Daoy (cell line): ENCODE results near the gene UBA3. TPM values are rescaled to one million over a fixed set of nuclear protein-coding genes. Genes with fewer than 3 reads are reported as not detected.

Source experiments
- DNase-seq: peaks from one replicate; pipeline ENCODE4 v3.0.0-alpha.2; 2015; ENCODE audit warnings: low read depth
- total RNA-seq: library from RNA; depleted of rRNA; stranded (reverse); fragments of >200 nt; shearing (Covaris generic); gene quantifications from 2 replicates; pipeline ENCODE4 v1.2.3, GENCODE V29; 2014

The UBA3 gene
- total RNA-seq, 1 experiment from 2014 or later = 71.0 TPM

DNA sequence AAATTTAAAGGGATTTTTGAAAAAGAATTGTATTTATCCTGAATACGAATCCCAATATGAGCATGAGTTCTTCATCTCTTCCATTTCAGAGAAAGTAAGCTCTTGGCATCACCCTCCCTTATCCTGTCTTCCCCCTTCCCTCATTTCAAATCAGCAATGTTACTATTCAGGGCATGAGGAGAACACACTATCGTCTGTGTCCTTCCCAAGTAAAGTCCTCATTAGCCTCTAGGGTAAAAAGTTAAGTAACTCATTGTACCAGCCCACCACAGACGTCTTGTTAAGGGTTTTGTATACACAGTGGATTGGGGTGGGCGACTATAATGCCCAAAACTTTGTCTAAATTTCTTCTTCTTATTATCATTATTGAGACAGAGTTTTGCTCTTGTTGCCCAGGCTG is 19.4 kb upstream of the UBA3 start:
- DNase-seq = no peak

DNA sequence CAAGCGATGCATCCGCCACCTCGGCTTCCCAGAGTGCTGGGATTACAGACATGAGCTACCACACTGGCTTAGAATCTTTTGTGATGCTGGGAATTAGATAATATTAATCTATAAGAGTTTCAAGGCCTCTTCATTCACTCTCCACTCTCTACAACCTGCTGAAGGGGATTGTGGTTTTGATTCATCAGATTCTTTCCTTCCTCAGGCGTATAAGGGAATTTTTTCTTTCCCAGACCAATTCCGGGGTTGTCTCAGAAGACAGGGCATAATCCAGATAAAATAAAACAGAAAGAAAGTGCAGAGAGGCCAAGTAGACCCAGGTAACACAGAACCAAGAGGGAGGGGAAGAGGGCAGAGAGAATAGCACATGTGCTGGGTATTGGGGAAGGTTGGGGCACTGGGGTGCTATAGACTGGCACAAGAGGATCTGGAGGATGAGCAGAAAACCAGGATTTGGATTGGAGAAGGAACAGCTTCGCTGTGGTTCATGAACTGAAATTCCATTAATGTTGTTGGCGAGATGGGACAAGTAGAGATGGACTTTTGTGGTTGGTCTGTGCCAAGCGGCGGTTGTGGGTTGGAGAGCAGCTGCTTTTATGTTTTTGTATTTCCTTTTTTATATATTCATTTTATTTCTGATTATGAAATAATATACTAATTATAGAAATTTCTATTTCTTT is 17.4 kb upstream of the UBA3 start:
- no peak for DNase-seq

- DNase-seq = no peak
These were observed 16.1 kb upstream of the UBA3 start for GRCh38 chr3:69096299-69096698.

DNA sequence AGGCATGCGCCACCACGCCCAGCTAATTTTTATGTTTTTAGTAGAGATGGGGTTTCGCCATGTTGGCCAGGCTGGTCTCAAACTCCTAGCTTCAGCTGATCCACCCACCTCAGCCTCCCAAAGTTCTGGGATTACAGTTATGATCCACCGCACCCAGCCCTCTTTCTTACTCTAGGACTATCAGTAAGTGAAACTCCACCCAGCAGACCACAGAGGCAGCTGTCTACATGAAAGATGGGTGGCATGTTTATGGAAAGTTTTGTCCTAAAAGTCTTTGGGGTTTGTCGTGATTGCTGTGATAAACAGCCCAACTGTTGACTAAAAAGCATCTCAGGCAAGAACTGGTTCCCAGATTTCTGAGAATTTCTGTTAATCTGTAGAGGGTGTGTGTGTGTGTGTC is 15.5 kb upstream of the UBA3 start:
- DNase-seq = no peak

DNA sequence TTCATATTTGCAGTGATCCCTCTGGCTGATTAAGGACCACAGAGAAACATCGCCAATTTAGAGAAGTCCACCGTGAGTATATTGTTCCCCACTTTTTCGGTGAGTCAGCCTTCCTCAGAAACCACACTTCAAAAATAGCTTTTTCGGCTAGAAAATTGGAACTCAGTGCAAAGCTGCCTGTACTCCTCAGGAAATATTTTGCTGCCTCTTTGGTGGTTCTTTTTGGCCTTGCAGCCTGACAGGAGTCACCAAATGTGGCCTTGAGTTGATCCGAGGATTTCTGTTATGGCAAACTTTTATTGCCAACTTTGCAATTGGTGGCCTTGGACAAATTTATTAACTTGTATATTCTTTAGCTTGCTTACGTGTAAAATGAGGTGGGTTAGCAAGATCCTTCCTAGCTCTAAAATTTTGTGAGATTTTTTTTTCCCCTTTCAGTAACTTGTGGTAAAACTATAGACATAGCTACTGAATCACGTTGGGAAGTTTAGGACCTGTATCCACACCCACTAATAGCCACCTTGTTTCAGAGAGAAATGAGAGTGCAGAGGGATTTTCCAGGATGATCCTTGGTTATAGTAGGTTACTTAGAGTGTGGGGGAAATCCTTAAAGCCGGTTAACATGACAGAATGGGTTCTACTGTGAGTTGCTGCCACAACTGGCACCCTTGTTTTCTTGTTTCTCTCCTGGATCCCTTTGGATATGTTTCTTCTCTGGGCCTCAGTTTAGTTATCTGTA is 14.5 kb upstream of the UBA3 start:
- DNase-seq = peak; percentile 13

- DNase-seq = no peak
These were observed 11.9 kb upstream of the UBA3 start for GRCh38 chr3:69092030-69092516.

DNA sequence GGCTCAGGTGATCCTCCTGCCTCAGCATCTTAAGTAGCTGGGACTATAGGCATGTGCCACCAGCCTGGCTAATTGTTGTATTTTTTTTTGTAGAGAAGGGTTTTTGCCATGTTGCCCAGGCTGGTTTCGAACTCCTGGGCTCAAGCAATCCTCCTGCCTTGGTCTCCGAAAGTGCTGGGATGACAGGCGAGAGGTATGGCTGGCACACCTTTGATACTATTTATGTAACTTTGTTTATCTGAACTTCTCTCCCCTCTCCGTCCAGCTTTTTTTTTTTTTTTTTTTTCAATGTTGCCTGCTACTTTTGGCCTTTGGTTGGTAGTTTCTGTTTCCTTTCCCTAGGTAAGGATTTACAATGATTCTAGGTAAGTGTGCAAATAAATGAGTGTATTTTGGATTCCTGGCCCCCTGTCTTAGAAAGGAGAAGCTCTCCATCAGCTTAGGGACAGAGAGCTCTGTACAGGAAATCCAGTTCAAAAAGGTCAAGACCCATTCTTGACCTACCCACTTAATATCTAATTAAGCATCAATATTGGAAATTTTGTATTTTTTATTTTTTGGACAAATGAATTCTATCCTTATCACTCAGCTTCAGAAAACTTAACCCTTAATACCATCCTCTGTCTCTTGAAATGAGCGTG is 11.3 kb upstream of the UBA3 start:
- no peak for DNase-seq

GRCh38 chr3:69090021-69090420 is 9.9 kb upstream of the UBA3 start:
- no peak for DNase-seq

GRCh38 chr3:69088063-69088462 is 7.9 kb upstream of the UBA3 start:
- DNase-seq = no peak

- no peak for DNase-seq
These were observed 7.0 kb upstream of the UBA3 start for GRCh38 chr3:69087030-69087791.

GRCh38 chr3:69085833-69086722 is 5.9 kb upstream of the UBA3 start:
- DNase-seq = peak; percentile 93

DNA sequence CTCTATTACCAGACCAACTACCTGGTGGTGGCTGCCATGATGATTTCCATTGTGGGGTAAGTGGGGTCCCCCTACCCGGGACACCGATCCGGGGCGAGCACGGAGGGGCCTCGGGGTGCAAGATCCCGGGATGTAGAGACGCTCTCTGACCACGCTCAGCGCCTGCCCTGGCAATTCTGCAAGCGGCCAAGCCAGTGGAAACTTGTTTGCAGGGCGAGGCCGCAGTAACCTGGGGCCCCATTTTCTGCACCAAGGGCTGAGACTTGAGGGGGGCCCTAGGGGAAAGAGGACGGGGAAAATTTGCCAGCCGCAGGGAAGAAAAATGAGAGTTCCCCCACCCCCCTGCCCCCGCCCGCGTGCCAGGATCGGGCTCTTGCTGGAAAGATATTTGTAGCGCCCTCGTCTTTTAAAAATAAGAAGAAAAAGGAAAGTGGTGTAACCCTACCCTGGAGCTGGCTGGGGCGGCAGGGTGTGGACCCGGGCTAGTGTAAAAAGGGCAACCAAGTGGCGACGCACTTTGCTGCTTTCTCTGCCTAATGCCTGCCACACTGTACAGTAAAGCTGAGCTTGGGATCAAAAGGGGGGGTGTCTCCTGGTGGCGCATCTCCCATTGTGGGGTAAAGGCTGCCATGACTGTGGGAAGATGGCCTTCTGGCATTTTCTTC is 5.1 kb upstream of the UBA3 start:
- DNase-seq = peak; percentile 20

- peak; percentile 90 for DNase-seq
These were observed 4.4 kb upstream of the UBA3 start, which contains the start of gene ARL6IP5 for GRCh38 chr3:69084326-69085167. Gene ARL6IP5 (plus strand): TSS chr3:69084937. CDS start chr3:69085048, 111 bp downstream.

DNA sequence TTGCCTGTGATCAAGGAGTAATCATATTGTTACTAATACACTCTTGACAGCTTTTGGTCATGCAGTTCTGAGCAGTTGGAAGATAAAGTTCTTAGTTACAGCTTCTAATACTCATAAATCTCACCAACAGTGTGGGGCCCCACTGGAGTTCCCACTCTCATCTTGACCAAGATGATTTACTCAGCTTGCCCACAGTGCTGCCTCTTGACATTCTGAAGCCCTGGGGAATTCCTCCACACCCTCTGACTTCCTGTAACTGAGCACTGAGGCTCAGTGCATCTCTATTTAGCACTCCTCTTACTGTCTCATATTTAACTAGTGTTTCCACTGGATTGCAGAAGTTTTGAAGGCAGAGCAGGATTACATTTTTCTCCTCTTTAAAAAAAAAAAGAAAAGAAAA is 2.6 kb upstream of the UBA3 start:
- DNase-seq = peak; percentile 72

DNA sequence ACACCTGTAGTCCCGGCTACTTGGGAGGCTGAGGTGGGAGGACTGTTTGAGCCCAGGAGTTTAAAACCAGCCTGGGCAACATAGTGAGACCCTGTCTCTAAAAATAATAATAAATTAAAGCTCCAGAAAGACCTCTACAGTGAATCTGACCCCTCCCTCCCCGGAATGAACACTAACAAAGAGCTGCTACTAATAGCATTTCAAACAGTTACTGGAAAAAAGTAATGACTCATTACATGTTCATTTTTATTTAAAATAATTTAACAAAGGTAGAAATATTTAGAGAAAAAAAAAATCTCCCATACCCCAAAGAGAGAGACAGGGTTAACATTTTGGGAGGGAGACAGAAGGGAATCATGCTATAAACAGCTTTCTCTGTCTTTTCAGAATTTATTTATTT is 2.2 kb upstream of the UBA3 start:
- DNase-seq = no peak

- peak; percentile 55 for DNase-seq
These were observed 1.6 kb upstream of the UBA3 start for GRCh38 chr3:69081583-69082262.

DNA sequence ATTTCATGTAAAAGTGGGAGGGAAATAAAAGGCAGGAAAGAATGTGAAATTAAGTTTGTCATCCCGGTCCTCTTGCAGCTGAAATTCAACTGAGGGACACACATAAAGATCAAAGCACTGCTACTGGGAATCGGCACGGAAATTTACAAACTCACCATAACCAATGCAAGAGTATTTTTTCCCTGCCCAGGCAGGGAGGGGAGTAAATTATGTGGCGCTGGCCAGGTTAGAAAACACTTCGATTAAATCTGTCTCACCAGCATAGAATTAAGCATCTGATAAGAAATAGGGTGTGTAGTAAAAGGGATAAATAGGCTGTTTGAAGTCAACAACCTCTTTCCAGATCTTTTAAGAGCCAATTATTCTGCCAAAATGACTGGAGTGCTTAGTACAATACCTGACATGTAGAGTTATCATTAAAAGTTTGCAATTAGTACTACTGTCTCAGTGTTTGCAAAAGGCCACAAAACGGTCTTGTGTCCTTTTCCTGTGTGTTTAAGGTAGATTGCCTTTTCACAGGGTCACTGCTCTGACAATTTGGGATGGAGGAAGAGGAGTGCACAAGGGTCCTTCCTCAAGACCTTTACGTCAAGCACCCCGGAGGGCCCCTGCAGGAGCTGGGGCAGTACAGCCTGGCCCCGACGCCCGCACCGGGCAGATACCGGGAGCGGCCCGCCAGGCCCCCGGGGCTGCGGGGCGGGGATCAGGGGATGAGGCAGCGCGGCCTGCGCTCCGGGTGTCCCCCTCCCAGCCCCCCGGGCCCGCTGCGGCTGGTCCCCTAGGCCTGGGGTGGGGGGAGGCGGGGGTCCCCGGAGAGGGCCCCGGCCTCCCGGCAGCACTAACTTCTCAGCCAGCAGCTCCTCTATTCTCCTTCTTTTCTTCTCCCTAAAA is 651 bp downstream of the UBA3 start:
- DNase-seq = peak; percentile 8

GRCh38 chr3:69072928-69073327 is 7.2 kb downstream of the UBA3 start:
- DNase-seq = no peak
